GM18867 (cell line): ENCODE measurements around the gene BTNL9.
"Not testable (repeated sequence)": the region's sequence is repeated elsewhere in the genome, so short reads cannot be mapped to it uniquely, and the experiment has no call there.

Source experiments
- ATAC-seq: cut with Tn5 transposase; IDR thresholded peaks from one replicate; pipeline ENCODE4 v1.9.1; 2021; ENCODE audit warnings: mild to moderate bottlenecking, moderate library complexity; ENCODE audit not compliant: unreplicated experiment

Gene BTNL9

DNA sequence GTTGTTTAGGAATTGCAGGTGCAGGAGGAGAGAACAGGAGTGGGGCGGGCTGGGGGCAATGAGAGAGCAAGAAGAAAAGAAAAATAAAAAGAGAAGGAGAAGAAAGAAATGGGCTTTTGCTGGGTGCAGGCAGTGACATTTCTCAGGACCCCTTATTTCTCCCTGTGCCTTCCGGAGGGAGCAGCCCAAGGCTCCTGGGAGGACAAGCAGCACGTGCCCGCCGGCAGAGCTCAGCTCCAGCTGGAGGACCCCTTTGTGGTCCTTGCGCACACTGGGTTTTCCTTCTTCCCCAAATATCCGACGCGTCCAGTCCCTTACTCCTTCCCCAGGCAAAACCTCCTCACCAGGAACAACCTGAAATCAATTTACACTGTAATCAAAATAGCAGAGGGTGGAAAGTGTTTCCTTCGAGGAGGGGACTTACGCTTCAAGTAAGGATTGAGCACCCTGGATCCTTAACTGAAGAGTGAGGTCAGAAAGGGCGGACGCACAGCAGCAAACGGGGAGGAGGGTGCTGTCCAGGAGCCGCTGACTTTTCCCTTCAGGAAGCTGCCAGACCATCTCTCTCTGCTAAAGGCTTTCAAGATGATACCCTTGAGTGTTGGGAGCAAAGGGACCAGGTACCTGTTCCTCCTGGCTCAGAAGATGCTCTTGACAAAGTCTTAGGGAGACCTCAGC is 2.1 kb downstream of the BTNL9 start:
- no peak for ATAC-seq

DNA sequence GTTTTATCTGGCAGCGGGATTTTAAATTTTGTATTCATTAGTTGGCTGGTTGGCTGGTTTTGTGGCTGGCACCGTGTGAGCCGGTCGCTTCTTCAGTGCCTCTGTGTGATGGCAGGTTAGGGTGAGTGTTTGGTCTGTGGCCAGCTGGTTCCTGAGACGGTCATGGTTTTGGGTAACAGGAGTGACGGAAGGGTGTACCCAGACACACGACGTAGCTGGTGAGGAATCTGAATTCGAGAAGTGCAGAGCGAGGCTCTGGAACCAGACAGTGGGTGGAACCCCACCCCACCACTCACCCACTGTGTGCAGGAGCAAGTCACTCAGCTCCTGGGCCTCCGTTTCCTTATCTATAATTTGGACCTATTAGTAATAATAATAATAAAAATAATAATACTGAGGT is 2.7 kb downstream of the BTNL9 start:
- ATAC-seq = no peak

DNA sequence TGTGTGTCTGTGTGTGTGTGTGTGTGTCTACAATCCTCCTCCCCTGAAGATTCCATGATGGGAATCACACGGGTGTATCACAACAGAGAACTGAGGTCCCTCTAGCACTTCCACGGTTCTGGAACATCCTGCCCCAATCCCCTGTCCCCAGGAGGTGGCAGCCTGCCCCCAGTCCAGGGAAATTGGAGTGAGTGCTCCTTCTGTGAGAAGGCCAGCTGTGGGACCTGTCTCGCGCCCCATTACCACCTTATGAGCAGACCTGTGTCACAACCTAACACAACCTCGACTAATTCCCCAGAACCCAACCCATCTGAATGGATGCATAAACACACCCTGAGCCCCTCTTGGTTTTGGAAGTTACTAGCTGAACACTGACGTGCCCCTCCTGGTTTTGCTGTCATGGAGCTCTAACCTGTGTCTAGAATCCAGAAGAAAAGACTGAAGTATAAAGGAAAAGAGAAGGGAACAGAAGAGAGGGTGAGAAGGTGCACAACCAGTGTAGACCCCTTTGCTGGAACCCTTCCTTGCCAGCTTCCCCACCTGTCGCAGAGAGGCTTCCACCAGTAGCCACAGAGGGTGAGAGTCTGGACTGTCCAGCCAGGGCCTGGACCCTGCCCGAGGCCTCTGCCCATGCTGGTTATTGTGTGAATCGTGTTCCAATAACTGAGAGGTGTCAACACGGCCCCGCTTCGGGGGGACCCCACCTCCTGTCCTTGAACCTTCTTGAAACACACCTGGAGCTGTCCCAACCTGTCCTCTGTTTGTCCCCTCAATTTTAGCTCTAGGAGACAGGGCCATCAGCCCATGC is 3.4 kb downstream of the BTNL9 start:
- ATAC-seq = no peak

DNA sequence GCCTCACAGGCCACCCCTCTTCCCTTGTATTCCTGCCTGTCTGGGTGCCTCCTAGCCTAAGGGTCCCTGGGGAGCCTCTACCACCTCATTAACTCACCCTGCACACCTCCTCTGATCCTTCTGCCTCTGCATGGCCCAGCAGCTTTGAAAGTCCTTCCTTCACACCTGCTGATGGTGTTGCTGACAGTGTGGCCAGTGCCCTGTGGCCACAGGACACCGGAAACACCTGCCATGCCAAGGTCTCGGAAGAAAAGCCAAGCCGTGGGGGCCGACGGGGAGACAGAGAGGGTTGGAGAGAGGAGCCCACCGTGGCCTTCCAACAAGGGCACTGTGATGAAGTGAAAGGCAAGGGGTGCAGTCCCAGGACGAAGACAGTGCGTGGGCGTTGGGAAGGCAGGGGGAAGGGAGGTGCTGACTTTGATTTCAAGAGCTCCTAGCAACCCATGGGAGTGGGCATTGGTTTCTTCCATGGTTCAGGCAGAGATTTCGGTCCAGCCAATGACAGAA is 4.1 kb downstream of the BTNL9 start:
- ATAC-seq = no peak

DNA sequence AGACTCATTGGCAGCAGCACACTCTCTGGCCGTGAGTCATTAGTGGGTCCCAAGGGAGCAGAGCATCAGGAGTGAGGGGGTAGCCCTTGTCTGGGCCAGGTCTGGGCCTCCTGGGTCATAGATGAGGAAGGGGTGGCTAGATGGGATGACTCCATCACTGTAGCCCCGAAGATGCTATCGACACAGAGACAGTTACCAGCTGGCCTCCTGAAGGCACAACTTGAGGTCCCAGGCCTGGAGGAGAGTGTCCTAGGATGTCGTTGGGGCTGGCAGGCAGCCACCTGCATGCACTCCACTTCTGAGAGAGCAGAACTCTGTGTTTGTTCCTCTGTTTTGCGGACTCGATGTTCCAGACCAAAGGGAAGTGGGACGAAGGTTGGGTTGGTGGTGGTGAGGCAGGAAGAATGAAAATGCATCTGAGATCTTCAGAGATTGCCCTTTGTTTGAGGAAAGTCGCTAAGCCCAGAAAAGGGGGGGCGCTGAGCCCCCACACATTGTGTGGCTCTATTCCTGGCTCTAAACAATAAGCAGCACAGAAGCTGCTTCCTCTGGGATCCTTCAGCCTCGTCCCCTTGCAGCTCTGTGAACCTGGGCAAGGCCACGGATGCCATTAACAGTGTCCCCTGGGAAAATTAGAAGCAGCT is 4.7 kb downstream of the BTNL9 start:
- no peak for ATAC-seq

DNA sequence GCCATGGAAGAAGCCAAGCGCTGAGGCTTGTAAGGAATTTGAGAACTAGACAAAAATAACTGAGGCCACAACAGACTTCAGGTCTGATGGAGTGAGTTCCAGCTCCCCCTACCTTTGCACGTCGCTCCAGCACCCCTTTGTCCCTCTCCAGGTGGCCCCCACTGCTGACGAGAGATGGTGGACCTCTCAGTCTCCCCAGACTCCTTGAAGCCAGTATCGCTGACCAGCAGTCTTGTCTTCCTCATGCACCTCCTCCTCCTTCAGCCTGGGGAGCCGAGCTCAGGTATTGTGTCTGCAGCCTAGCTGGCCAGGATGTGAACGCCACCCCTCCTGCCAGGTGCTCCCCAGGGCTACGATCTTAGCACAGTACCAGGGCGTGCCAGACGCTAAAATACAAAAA is 5.2 kb downstream of the BTNL9 start:
- ATAC-seq = no peak

DNA sequence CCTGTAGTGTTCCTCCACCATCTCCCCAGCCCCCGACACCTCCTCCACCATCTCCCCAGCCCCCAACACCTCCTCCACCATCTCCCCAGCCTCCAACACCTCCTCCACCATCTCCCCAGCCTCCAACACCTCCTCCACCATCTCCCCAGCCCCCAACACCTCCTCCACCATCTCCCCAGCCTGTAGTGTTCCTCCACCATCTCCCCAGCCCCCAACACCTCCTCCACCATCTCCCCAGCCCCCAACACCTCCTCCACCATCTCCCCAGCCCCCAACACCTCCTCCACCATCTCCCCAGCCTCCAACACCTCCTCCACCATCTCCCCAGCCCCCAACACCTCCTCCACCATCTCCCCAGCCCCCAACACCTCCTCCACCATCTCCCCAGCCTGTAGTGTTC is 5.8 kb downstream of the BTNL9 start:
- not testable (repeated sequence) for ATAC-seq

DNA sequence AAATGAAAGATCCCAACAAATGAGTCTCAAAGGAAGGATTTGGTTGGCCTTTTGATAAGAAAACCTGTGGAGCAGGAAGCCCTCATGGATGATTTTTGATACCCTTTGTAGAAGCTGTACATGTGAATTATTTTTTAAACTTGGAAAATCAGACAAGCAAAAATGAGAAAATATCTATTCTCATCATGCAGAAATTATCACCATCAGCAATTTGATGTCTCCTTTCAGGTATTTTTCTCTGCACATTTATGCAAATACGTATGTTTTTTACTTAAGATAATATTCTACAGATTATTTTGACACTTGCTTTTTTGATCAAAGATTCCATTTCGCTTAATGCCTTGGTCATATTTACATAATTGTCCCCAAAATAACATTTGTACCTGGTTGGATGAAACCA is 7.2 kb downstream of the BTNL9 start:
- ATAC-seq = no peak

DNA sequence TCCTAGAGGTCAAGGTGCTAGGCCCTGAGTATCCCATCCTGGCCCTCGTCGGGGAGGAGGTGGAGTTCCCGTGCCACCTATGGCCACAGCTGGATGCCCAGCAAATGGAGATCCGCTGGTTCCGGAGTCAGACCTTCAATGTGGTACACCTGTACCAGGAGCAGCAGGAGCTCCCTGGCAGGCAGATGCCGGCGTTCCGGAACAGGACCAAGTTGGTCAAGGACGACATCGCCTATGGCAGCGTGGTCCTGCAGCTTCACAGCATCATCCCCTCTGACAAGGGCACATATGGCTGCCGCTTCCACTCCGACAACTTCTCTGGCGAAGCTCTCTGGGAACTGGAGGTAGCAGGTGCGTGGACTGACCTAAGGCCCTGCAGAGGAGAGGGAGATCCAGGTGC is 7.9 kb downstream of the BTNL9 start:
- ATAC-seq = no peak

DNA sequence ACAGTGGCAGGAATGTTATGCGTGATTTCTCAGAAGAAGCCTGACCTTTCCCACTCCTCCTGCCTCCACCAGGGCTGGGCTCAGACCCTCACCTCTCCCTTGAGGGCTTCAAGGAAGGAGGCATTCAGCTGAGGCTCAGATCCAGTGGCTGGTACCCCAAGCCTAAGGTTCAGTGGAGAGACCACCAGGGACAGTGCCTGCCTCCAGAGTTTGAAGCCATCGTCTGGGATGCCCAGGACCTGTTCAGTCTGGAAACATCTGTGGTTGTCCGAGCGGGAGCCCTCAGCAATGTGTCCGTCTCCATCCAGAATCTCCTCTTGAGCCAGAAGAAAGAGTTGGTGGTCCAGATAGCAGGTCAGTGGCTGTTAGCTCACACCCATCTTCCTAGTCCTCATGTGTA is 9.9 kb downstream of the BTNL9 start:
- no peak for ATAC-seq

DNA sequence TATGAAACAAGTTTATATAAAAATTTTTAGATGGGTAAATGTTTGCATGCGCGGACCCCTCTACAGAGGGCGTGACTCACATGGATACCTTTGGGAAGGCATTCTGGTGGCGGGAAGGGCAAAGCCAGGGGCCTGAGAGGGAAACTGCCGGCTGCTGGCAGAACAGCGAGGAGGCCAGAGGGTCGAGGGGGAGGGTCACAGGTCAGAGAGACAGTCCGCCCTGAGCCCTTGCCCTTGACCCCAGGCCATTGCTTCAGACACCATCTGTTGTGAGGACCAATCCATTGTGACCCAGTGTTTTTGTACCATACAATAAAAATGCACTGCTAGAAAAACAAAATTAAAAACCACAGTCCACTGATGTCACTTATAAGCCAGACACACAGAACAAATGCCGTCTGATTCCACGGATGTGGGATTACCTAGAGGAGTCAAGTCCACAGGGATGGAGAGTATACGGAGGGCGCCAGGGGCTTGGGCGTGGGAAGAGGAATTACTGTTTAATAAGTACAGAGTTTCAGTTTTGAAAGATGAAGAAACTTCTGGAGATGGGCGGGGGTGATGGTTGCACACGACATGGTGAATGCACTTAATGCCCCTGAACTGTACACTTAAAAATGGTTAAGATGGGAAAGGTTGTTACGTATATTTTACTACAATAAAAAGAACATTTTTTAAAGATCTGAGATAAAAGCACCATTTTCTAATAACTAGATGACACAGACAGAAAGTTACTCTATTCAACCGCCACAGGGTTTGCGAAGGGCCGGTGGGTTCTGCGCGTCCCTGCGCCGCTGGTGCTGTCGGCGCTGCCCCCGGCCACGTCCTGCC is 12.0 kb downstream of the BTNL9 start:
- peak; percentile 16 for ATAC-seq

DNA sequence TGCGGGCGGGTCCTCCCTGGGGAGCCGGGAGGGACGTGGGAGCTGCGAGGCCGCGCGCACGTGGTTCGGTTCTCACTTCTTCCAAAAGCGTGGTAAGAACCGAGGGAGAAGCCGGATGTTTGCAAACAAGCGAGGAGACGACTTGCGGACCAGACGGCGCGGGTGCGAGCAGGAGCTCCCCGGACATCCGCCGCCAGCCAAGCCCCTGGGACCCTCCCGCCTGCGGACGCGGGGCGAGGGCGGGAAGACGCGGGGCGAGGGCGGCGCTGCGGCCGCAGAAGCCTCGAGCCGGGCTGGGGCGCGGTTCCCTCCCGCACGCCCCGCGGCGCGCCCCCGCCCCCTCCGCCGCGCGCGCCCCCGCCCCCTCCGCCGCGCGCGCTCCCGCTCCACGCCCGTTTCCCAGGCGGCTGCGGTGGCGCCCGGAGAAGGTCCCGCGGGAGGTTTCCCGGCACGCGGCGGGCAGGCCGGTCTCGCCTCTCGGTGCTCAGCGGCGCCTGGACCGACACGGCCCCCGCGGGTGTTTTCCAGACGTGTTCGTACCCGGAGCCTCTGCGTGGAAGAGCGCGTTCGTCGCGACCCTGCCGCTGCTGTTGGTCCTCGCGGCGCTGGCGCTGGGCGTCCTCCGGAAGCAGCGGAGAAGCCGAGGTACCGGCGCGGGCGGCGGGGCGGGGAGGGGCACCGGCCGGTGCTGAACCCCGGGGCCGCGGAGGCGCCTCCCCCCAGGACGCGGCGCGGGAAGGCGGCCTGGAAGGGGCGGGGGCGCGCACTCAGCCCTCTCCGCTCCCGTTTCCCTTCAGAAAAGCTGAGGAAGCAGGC is 12.8 kb downstream of the BTNL9 start:
- peak; percentile 31 for ATAC-seq

DNA sequence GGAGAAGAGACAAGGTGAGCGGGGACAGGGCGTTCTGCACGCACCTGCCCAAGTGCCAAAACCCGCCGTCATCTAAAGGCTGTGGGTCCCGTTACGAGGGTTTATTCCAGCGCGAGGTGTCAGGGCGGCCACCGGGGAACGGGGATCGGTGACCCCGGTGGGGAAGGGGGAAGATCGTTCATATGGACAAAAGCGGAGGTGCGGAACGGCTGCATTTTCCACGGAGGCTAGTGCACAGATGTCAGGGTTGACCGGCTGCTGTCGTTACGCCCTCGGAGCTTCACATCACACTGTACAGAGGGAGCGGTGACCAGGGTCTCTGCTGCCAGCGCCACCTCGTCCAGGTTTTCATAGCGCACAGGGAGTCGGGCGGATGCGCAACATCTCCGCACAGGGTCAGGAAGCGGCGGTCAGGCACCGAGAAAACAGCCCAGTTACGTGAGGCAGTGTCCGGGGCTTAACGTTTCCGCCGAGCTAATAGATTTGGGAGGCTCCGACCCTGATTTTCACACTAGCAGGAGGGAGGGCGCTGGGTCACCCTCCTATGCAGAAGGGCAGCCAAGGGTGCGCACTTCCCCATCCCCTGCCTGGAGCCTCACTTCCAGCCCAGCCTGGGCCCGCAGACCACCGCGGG is 13.5 kb downstream of the BTNL9 start:
- ATAC-seq = peak; percentile 25

DNA sequence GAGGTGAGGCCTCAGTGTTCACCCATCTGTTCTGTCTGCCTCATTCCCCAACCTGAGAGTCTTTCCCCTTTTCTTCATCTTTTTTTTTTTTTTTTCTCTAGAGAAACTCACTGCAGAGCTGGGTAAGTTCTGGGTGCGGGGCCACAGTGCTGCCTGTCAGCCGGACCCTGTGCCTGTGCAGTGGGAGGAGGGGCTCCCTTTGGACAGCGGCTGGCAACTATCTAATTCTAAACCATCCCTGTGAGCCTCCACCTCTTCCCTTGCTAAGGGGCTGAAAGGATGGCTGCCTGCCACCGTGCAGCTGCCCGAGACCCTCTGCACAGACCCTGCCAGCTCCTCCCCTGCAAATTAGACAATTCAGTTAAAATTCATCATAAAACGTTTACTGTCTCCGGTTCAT is 14.1 kb downstream of the BTNL9 start:
- no peak for ATAC-seq

DNA sequence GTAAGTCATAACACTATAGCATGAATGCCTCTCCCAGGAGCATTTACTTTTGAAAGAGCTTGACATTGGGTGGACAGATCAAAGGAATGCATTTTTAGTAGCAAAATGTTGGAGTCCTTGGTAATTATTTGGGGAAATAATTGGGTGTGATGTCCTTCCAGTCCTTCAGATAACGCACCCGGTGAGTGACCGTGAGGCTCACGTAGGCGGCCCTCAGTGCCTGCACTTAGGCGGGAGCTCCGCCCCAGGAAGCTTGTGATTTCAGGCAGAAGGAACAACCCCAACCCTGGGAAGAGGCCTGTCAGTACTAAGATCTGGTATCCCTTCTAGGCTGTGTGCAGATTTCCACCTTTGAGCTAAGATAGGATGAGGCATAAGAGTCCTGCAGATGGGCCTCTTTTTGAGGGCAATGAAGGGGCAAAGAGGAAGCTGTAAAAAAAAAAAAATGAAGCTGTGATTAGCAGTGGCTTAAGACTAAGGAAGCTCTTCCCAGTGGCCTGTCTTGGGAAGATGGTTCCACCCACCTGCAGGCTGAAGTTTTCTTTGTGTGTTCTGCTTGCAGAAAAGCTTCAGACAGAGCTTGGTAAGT is 14.9 kb downstream of the BTNL9 start:
- no peak for ATAC-seq

DNA sequence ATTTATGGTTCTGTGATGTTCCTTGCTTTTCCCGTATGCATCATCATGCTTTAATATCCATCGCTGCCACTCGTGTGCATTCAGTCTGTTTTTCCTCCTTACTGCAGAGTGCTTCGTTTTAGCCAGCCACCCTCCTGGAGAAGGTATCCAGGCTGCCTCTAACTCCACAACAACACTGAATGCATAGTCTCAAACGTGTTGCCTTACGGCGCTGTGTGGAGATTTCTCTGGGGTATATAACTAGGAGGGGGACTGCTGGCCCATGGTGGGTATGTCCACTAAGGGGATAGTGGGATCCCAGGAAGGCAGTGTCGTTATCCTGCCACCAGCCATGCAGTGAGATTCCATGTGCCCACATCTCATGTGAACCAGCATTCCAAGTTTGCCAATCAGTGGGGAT is 16.4 kb downstream of the BTNL9 start:
- ATAC-seq = no peak

DNA sequence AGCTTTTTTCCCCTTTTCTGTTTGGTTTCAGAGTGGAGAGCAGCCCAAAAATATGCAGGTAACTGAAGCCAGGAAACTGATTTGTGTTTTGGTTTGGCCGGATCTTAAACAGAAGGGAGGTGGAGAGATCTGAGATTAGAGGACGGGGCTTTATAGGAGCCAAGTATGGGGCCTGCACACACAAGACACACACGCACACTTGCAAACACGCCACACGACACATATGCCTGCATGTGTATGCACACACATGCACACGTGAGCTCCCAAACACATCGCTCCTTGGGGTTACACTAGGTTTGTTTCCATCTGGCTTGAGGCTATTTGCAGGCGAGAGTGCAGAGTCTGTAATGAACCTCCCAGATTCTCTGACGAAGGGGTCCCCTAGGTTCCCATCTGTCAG is 18.3 kb downstream of the BTNL9 start:
- no peak for ATAC-seq

DNA sequence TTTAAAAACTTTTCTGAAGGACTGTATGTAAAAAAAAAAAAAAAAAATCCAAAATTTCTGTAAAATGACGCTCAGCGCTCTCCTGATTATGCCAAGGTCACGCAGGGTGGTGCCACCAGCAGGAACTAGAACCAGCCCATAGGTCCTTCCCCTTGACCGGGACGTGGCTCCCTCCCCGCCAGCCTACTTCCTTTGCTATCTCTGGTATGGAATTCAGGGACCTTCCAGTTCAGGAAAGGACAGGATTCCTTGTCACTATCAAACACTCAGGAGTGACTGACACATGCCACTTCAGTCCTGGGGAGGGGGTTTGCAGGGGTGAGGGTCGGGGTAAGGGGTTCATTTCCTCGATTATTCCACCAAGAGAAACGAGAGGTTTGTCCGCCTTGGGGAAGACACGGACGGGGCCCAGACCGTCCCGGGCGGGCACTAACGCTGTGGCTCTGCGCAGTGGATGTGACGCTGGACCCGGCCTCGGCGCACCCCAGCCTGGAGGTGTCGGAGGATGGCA is 18.8 kb downstream of the BTNL9 start:
- ATAC-seq = no peak
